CD14-positive monocyte (primary cell): ENCODE data around the gene AP2M1. TPM values are rescaled to one million over a fixed set of nuclear protein-coding genes. Genes with fewer than 3 reads are reported as not detected.

Experiments used
- DNase-seq, 3 donors: peaks; one replicate each; pipeline ENCODE4 v3.0.0-alpha.2; 2011 to 2022
- H2AFZ ChIP-seq: 2 replicates; pipeline ENCODE4 v1.6.0; 2012; ENCODE audit warnings: mild to moderate bottlenecking, low read depth, low read length, inconsistent platforms; ENCODE audit not compliant: insufficient read depth, poor library complexity, severe bottlenecking
- H3K27ac ChIP-seq, 2 donors: 1 replicate in 1 of 2; 2 replicates in 1 of 2; pipeline ENCODE4 v1.5.1; 2012 to 2013; ENCODE audit warnings: low read length in 2 of 2, control low read depth in 1 of 2, inconsistent platforms in 1 of 2, low read depth in 1 of 2, mild to moderate bottlenecking in 1 of 2
- H3K27me3 ChIP-seq, 2 donors: one replicate each; pipeline versions ENCODE4 v1.6.0 to v1.6.1; 2011 to 2013; ENCODE audit warnings: low read length in 2 of 2; ENCODE audit not compliant: control insufficient read depth in 2 of 2, insufficient read depth in 2 of 2
- H3K36me3 ChIP-seq, 2 donors: replicated peaks in 1 of 2; 1 replicate in 1 of 2; 2 replicates in 1 of 2; pipeline versions ENCODE4 v1.5.1 to v1.6.1; 2012 to 2013; ENCODE audit warnings: low read length in 2 of 2, control low read depth in 1 of 2, inconsistent platforms in 1 of 2, mild to moderate bottlenecking in 1 of 2; ENCODE audit not compliant: insufficient read depth in 2 of 2, control insufficient read depth in 1 of 2
- H3K4me1 ChIP-seq, 2 donors: 1 replicate in 1 of 2; 2 replicates in 1 of 2; pipeline versions ENCODE4 v1.5.1 to v1.6.1; 2012 to 2013; ENCODE audit warnings: low read length in 2 of 2, control low read depth in 1 of 2, inconsistent platforms in 1 of 2, mild to moderate bottlenecking in 1 of 2, moderate library complexity in 1 of 2; ENCODE audit not compliant: insufficient read depth in 2 of 2, control insufficient read depth in 1 of 2
- H3K4me2 ChIP-seq: replicated peaks from 2 replicates; pipeline ENCODE3; 2012; ENCODE audit warnings: low read length, moderate library complexity, mild to moderate bottlenecking; ENCODE audit not compliant: poor library complexity, severe bottlenecking; ENCODE audit errors: extremely low read depth
- H3K4me3 ChIP-seq, 3 experiments: fragments of 200-600 bp in 1 of 3; sonication (generic) in 1 of 3; replicated peaks in 1 of 3; 1 replicate in 2 of 3; 2 replicates in 1 of 3; pipeline ENCODE4 v1.5.1; 2011 to 2013; ENCODE audit warnings: low read length in 3 of 3, mild to moderate bottlenecking in 3 of 3, control low read depth in 2 of 3, low read depth in 2 of 3, inconsistent platforms in 1 of 3, moderate library complexity in 1 of 3
- H3K79me2 ChIP-seq: 2 replicates; pipeline ENCODE4 v1.6.0; 2012; ENCODE audit warnings: mild to moderate bottlenecking, control low read depth, inconsistent platforms, low read length, moderate library complexity; ENCODE audit not compliant: insufficient read depth
- H3K9ac ChIP-seq: 2 replicates; pipeline ENCODE4 v1.6.0; 2017; ENCODE audit warnings: low read length, mild to moderate bottlenecking; ENCODE audit not compliant: insufficient read depth, poor library complexity, severe bottlenecking
- H3K9me3 ChIP-seq, 2 donors: replicated peaks in 1 of 2; 1 replicate in 1 of 2; 2 replicates in 1 of 2; pipeline versions ENCODE4 v1.5.1 to v1.6.1; 2012 to 2013; ENCODE audit warnings: low read length in 2 of 2, control low read depth in 1 of 2; ENCODE audit not compliant: control insufficient read depth in 1 of 2, insufficient read depth in 1 of 2
- H4K20me1 ChIP-seq: 2 replicates; pipeline ENCODE4 v1.6.0; 2012; ENCODE audit warnings: mild to moderate bottlenecking, low read length, control low read depth, moderate library complexity; ENCODE audit not compliant: insufficient read depth
- H3K27ac Mint-ChIP-seq, 7 donors: one replicate each; pipeline ENCODE4 v1.8.0; 2020; ENCODE audit warnings: mild to moderate bottlenecking in 7 of 7, mixed read lengths in 7 of 7, moderate library complexity in 6 of 7, inconsistent platforms in 2 of 7
- H3K27me3 Mint-ChIP-seq, 3 donors: one replicate each; pipeline ENCODE4 v1.8.0; 2021 to 2022; ENCODE audit warnings: low read depth in 3 of 3, mild to moderate bottlenecking in 3 of 3, mixed read lengths in 3 of 3, moderate library complexity in 3 of 3, inconsistent platforms in 1 of 3
- H3K36me3 Mint-ChIP-seq, 2 donors: one replicate each; pipeline ENCODE4 v1.8.0; 2020; ENCODE audit warnings: mixed read lengths in 2 of 2, inconsistent platforms in 1 of 2, mild to moderate bottlenecking in 1 of 2
- H3K4me1 Mint-ChIP-seq: one replicate; pipeline ENCODE4 v1.8.0; 2020; ENCODE audit warnings: mild to moderate bottlenecking, mixed read lengths
- H3K4me3 Mint-ChIP-seq, 2 donors: one replicate each; pipeline ENCODE4 v1.8.0; 2020; ENCODE audit warnings: mild to moderate bottlenecking in 2 of 2, mixed read lengths in 2 of 2, moderate library complexity in 1 of 2
- H3K9me3 Mint-ChIP-seq, 7 donors: one replicate each; pipeline ENCODE4 v1.8.0; 2020 to 2022; ENCODE audit warnings: mixed read lengths in 7 of 7, mild to moderate bottlenecking in 6 of 7, moderate library complexity in 6 of 7, inconsistent platforms in 2 of 7
- WGBS: methylation state at CpG from one replicate; pipeline ENCODE4 v1.1.5; 2013; ENCODE audit warnings: missing lambda C conversion rate; ENCODE audit not compliant: insufficient coverage; 5-methylcytosine and 5-hydroxymethylcytosine counted together
- intact Hi-C, 2 donors: fragments of 100-400 bp; cut with micrococcal nuclease; formaldehyde crosslinking; loops; one replicate each; pipeline versions ENCODE4 v1.15.0 to v1.15.1; 2023
- polyA plus RNA-seq, 3 donors: library from polyadenylated mRNA; depleted of rRNA in 1 of 3; unstranded in 2 of 3; stranded (reverse) in 1 of 3; fragments of 300-500 nt in 2 of 3; fragments of >200 nt in 1 of 3; fragmentation: Illumina TruSeq in 2 of 3; gene quantifications; 1 replicate in 2 of 3; 2 replicates in 1 of 3; pipeline ENCODE4 v1.2.3, GENCODE V29; 2012 to 2021
- TF ChIP-seq, protein P1 (sequence below): fragments of 200-600 bp; IDR thresholded peaks from one replicate; pipeline ENCODE4 v1.8.0; 2022; ENCODE audit warnings: antibody characterized with exemption, mild to moderate bottlenecking

AP2M1 gene
- polyA plus RNA-seq, 3 donors: 283 to 327 (median 295) TPM

DNA sequence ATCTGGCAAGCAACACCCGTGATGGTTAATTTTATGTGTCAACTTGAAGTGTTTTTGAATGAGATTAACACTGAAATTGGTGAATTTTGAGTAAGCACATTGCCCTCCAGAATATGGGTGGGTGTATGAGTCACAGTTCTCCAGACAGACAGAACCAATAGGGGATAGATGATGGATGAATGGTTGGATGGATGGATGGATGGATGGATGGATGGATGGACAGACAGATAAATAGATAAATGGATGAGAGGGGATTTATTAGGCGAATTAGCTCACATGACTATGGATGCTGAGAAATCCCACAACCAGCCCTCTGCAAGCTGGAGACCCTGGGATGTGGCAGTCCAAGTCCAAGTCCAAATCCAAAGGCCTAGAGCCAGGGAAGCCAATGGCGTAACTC lies 49.3 kb downstream of the AP2M1 start:
- peaks cover 41 to 59% (median 47%) of the 10 kb centered on the region in 3 donors for H3K27me3 Mint-ChIP-seq
- Histone ChIP-seq H3K4me3 (no peak overlapping the region), H3K4me2 (no peak overlapping the region), H3K27me3 (peaks cover 18 to 30% of the 10 kb centered on the region in 2 donors), H4K20me1 (no peaks in the 10 kb centered on the region), H3K79me2 (no peaks in the 10 kb centered on the region), H3K36me3 (no peaks in the 10 kb centered on the region), H2AFZ (no peak overlapping the region), H3K4me1 (no peaks in the 10 kb centered on the region), H3K9me3 (peaks cover 0 to 5% of the 10 kb centered on the region in 2 donors), H3K27ac (no peak overlapping the region), H3K9ac (no peak overlapping the region)
- H3K4me3 Mint-ChIP-seq: no peak overlapping the region
- TF ChIP-seq, protein P1, sequence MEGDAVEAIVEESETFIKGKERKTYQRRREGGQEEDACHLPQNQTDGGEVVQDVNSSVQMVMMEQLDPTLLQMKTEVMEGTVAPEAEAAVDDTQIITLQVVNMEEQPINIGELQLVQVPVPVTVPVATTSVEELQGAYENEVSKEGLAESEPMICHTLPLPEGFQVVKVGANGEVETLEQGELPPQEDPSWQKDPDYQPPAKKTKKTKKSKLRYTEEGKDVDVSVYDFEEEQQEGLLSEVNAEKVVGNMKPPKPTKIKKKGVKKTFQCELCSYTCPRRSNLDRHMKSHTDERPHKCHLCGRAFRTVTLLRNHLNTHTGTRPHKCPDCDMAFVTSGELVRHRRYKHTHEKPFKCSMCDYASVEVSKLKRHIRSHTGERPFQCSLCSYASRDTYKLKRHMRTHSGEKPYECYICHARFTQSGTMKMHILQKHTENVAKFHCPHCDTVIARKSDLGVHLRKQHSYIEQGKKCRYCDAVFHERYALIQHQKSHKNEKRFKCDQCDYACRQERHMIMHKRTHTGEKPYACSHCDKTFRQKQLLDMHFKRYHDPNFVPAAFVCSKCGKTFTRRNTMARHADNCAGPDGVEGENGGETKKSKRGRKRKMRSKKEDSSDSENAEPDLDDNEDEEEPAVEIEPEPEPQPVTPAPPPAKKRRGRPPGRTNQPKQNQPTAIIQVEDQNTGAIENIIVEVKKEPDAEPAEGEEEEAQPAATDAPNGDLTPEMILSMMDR: no peak
- WGBS: 84% methylated on average over 2 of the region's 3 CpGs
- peaks cover 0 to 10% (median 0%) of the 10 kb centered on the region in 7 donors for H3K9me3 Mint-ChIP-seq
- DNase-seq: no peak
- H3K4me1 Mint-ChIP-seq: peaks cover 2% of the 10 kb centered on the region
- no peak overlapping the region for H3K27ac Mint-ChIP-seq
- no peaks in the 10 kb centered on the region for H3K36me3 Mint-ChIP-seq
- intact Hi-C loops: no loop called here

DNA sequence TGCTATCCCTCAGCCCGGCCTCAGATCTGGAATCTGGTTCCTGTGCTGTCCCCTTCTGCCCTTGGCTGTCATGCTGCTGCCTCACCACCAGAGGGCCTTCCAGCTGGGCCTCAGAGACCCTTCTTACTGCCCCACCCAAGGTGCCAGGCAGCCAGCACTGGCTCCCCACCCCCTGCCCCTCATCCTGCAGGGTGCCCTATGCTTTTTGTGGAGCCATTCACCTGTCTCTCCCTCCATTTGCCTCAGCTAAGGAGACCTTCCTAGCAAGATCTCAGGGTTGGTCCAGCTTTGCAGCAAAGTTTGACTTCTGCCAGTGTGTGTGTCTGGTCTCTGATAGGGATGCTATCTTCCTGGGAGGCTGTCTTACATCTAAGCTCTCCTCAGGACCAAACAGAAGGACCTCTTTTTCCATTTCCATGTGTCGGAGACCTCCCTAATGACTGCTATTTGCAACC lies 52.9 kb downstream of the AP2M1 start:
- TF ChIP-seq, protein P1: peak; percentile 98
- peak overlapping the region in 1 of 2 donors; percentile 46 for H3K4me3 Mint-ChIP-seq
- Histone ChIP-seq H3K9me3 (peaks cover 0 to 15% of the 10 kb centered on the region in 2 donors), H3K79me2 (no peaks in the 10 kb centered on the region), H3K27ac (no peak overlapping the region), H3K4me1 (peaks cover 4 to 8% of the 10 kb centered on the region in 2 donors), H3K4me3 (no peak overlapping the region), H3K27me3 (peaks cover 47 to 59% of the 10 kb centered on the region in 2 donors), H2AFZ (no peak overlapping the region), H3K36me3 (no peaks in the 10 kb centered on the region), H4K20me1 (no peaks in the 10 kb centered on the region), H3K4me2 (no peak overlapping the region), H3K9ac (no peak overlapping the region)
- peaks cover 0 to 14% (median 6%) of the 10 kb centered on the region in 7 donors for H3K9me3 Mint-ChIP-seq
- intact Hi-C loops: loop anchor here in 1 of 2 donors (2.0 kb wide), 1 partner anchor 61 kb away; no protein-coding TSS in a partner anchor
- no peak overlapping the region for H3K27ac Mint-ChIP-seq
- WGBS: 0% methylated on average over 1 of the region's 2 CpGs
- DNase-seq: peak; percentile 19 to 52 (median 19)
- H3K4me1 Mint-ChIP-seq: peaks cover 8% of the 10 kb centered on the region
- no peaks in the 10 kb centered on the region for H3K36me3 Mint-ChIP-seq
- peaks cover 61 to 84% (median 62%) of the 10 kb centered on the region in 3 donors for H3K27me3 Mint-ChIP-seq
